ENCODE measurements around the gene USP6NL.

DNA sequence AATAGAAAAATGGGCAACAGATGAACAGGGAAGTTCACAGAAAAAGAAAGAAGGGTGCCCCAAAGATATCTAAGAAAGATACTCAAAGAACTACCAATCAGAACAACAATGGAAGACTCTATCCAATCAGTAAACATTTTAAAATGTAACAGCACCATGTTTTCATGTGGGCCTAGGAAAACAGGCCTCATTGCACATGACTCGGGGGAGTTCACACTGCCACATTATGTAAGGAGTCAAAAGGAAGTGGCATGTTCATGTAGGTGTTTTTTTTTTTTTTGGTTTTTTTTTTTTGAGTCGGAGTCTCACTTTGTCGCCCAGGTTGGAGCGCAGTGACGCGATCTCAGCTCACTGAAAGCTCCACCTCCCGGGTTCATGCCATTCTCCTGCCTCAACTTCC lies 132.2 kb downstream of the USP6NL start:
- TF ChIP-seq EZH2 (IDR thresholded peaks at IDR 0.05) (no peak), POLR2AphosphoS5 (IDR thresholded peaks at IDR 0.05; ENCODE audit: borderline replicate concordance, low read depth, low read length) (no peak), FOXP2 (optimal IDR thresholded peaks at IDR 0.05; ENCODE audit: control extremely low read depth, extremely low read length, insufficient read depth) (no peak)

Measured in SK-N-MC (cell line).